Vagina (tissue), 2 donors: ENCODE measurements around the gene KIF3A. TPM values are rescaled to one million over a fixed set of nuclear protein-coding genes. Genes with fewer than 3 reads are reported as not detected.

Experiments used
- DNase-seq, 2 donors: peaks; one replicate each; pipeline ENCODE4 v3.0.0-alpha.2; 2017; ENCODE audit errors: extremely low spot score in 2 of 2
- H3K27ac ChIP-seq: fragments of 200-600 bp; sonication (generic); one replicate; pipeline ENCODE4 v1.5.1; 2019
- H3K27me3 ChIP-seq: fragments of 200-600 bp; sonication (generic); one replicate; pipeline ENCODE4 v1.5.1; 2019
- H3K36me3 ChIP-seq, 2 donors: fragments of 200-600 bp; sonication (generic); one replicate each; pipeline ENCODE4 v1.5.1; 2017 to 2019
- H3K4me1 ChIP-seq: fragments of 200-600 bp; sonication (generic); one replicate; pipeline ENCODE4 v1.5.1; 2019
- H3K4me3 ChIP-seq, 2 donors: fragments of 200-600 bp; sonication (generic); 1 replicate in 1 of 2; 2 replicates in 1 of 2; pipeline ENCODE4 v1.5.1; 2016 to 2019
- H3K9me3 ChIP-seq: fragments of 200-600 bp; sonication (generic); one replicate; pipeline ENCODE4 v1.5.1; 2019
- POLR2A ChIP-seq, 2 donors: fragments of 450-650 bp; IDR thresholded peaks; one replicate each; pipeline ENCODE4 v1.6.1; 2017; ENCODE audit warnings: antibody characterized with exemption in 2 of 2, mild to moderate bottlenecking in 2 of 2, moderate library complexity in 2 of 2
- POLR2AphosphoS5 ChIP-seq, 2 donors: sonication (generic); formaldehyde crosslinking; IDR thresholded peaks; one replicate each; pipeline ENCODE4 v1.9.0; 2017; ENCODE audit warnings: antibody characterized with exemption in 2 of 2, mild to moderate bottlenecking in 2 of 2, low read depth in 1 of 2; ENCODE audit not compliant: insufficient read depth in 1 of 2
- intact Hi-C: fragments of 100-400 bp; cut with DNase I; formaldehyde crosslinking; loops from one replicate; pipeline ENCODE4 v1.15.1; 2023
- total RNA-seq: library from RNA; depleted of rRNA; stranded (reverse); fragments of >200 nt; gene quantifications from one replicate; pipeline ENCODE4 v1.2.3, GENCODE V29; 2016
- TF ChIP-seq, protein P1 (sequence below), 3 experiments: fragments of 450-650 bp in 2 of 3; fragments of 200-600 bp in 1 of 3; sonication (generic) in 1 of 3; IDR thresholded peaks; one replicate each; pipeline ENCODE4 v1.5.1; 2017 to 2019; ENCODE audit warnings: antibody characterized with exemption in 3 of 3, mild to moderate bottlenecking in 2 of 3, moderate library complexity in 2 of 3

Gene KIF3A
- total RNA-seq: 20.6 TPM

DNA sequence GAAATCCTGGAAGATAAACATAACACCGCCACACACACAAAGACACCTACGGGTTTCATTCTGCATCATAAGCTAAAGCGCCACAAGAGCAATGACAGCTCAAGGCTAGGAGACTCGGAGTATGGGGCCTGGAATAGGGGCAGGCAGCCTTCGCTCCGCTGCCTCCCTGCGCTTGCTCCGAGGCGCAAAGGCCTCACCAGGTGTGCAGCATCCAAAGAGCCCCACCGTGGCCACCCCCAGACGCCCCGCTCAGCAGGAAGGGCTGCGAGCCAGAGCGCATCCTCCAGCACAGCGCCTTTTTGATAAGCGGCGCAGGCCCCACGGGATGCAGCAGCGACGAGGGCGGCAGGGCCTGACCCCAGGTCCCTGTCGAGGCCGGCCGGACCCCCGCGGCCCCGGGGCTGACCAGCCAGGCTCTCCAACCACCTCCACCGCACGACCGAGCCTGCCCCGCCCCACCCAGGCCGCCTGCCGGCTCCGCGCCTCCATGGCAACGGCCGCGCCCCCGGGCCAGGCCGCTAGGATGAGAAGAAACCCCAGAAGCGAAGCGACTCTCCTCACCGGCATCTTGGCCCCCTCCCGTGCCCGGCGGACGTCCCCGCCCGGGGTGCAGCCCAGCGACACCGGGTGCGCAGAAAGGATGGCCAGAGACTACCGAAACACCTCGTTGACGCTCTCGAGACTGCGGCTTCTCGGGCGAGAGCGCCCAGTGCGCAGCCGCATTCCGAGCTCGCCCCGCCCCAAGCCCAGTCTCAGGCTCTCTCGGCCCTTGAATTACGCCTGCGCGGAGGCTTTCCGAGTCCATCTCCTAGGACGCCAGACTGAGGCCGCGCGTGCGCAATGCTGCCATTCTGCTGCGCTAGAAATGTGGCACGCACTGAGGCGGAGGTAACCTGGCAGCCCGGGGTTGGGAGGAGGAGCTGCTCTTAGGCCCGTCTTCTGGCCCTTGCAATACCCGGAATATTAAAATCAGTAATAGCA is at the start of gene KIF3A:
KIF3A (minus strand) TSS at position 694 of the 981 bp plus-strand sequence; CDS start at position 567, 127 bp downstream.
- intact Hi-C loops: no loop called here
- TF ChIP-seq, protein P1, sequence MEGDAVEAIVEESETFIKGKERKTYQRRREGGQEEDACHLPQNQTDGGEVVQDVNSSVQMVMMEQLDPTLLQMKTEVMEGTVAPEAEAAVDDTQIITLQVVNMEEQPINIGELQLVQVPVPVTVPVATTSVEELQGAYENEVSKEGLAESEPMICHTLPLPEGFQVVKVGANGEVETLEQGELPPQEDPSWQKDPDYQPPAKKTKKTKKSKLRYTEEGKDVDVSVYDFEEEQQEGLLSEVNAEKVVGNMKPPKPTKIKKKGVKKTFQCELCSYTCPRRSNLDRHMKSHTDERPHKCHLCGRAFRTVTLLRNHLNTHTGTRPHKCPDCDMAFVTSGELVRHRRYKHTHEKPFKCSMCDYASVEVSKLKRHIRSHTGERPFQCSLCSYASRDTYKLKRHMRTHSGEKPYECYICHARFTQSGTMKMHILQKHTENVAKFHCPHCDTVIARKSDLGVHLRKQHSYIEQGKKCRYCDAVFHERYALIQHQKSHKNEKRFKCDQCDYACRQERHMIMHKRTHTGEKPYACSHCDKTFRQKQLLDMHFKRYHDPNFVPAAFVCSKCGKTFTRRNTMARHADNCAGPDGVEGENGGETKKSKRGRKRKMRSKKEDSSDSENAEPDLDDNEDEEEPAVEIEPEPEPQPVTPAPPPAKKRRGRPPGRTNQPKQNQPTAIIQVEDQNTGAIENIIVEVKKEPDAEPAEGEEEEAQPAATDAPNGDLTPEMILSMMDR (IDR thresholded peaks at IDR 0.05): no peak
- TF ChIP-seq POLR2AphosphoS5 (IDR thresholded peaks at IDR 0.05; ENCODE audit: insufficient read depth in 1 of 2, low read depth in 1 of 2): peak; percentile 83 to 95
- TF ChIP-seq POLR2A (IDR thresholded peaks at IDR 0.05): peak in 1 of 2 donors; percentile 40
- peak within 1 kb of the TSS; percentile 62 for H3K27ac ChIP-seq
- H3K36me3 ChIP-seq: no peaks in the 10 kb centered on the region
- no peaks in the 10 kb centered on the region for H3K27me3 ChIP-seq
- peak in 1 of 2 donors; percentile 91 for DNase-seq
- peak within 1 kb of the TSS; percentile 75 to 77 for H3K4me3 ChIP-seq
- H3K4me1 ChIP-seq: peaks cover 17% of the 10 kb centered on the region
- no peaks in the 10 kb centered on the region for H3K9me3 ChIP-seq

DNA sequence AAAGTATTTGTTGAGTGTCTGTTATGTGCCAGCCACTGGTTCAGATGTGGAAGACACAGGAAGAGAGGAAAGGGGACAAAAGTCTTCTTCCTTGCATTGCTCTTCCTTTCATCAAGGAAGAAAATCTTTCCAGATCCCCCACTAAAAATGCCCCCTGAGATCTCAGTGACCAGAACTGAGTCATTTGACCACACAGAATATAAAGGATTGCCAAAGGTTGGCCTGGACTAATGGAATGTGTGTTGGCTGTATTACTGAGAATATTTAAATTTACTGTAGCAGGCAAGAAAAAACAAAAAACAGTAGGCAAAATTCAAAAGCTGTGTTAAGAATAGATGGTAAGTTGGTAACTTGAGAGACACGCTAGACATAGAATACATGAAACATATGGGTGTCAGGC is 49.7 kb upstream of the KIF3A start:
- H3K4me1 ChIP-seq: no peaks in the 10 kb centered on the region
- H3K9me3 ChIP-seq: no peaks in the 10 kb centered on the region
- intact Hi-C loops: no loop called here
- no peak overlapping the region for H3K27ac ChIP-seq
- H3K4me3 ChIP-seq: no peak overlapping the region
- no peaks in the 10 kb centered on the region for H3K36me3 ChIP-seq
- TF ChIP-seq POLR2AphosphoS5 (IDR thresholded peaks at IDR 0.05; ENCODE audit: insufficient read depth in 1 of 2, low read depth in 1 of 2) (no peak), POLR2A (IDR thresholded peaks at IDR 0.05) (no peak)
- TF ChIP-seq, protein P1 (IDR thresholded peaks at IDR 0.05): no peak
- H3K27me3 ChIP-seq: no peaks in the 10 kb centered on the region
- DNase-seq: no peak

DNA sequence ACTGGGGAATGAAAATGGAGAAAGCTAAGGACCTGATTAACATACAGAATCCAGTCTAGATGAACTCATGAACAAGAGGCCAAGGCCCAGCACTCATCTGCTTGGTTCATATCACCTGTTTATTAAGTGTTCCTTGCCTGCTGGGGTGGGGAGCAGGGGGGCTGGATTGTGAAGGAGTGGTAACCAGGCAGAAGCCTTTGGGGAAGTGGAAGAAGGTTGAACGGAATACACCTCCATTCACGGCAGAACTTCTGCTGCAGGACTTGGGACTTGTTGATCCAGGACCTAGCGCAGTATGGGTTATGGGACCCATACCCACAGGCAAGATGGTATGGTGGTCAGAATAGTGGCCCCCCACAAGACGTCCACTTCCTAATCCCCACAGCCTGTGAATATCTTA is 48.5 kb upstream of the KIF3A start:
- intact Hi-C loops: no loop called here
- Histone ChIP-seq H3K4me1 (no peaks in the 10 kb centered on the region), H3K36me3 (no peaks in the 10 kb centered on the region), H3K27ac (no peak overlapping the region), H3K9me3 (no peaks in the 10 kb centered on the region), H3K27me3 (no peaks in the 10 kb centered on the region), H3K4me3 (no peak overlapping the region)
- TF ChIP-seq POLR2AphosphoS5 (IDR thresholded peaks at IDR 0.05; ENCODE audit: insufficient read depth in 1 of 2, low read depth in 1 of 2): no peak
- TF ChIP-seq, protein P1 (IDR thresholded peaks at IDR 0.05): no peak
- no peak for TF ChIP-seq POLR2A (IDR thresholded peaks at IDR 0.05)
- no peak for DNase-seq

DNA sequence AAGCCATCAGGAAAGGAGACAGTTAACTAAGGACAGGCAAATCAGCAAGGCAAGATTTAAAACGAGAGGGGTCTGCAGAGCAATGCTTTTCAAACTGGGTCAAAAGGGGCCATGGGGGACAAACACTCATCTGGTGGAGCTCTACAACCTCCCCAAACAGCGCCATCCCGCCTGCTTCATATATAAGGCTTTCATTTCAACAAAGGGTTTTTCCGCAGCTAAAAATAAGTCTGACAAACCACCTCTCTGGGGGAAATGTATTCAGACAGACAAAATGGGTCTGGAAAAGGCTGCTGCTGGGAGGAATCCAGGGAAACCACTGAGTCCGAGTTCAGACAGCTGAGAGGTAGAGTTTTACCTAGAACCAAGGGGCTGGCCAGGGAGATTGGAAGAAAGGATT is 48.0 kb upstream of the KIF3A start:
- H3K27ac ChIP-seq: no peak overlapping the region
- TF ChIP-seq, protein P1 (IDR thresholded peaks at IDR 0.05): no peak
- TF ChIP-seq POLR2AphosphoS5 (IDR thresholded peaks at IDR 0.05; ENCODE audit: insufficient read depth in 1 of 2, low read depth in 1 of 2) (no peak), POLR2A (IDR thresholded peaks at IDR 0.05) (no peak)
- no peak overlapping the region for H3K4me3 ChIP-seq
- no peaks in the 10 kb centered on the region for H3K9me3 ChIP-seq
- no peaks in the 10 kb centered on the region for H3K27me3 ChIP-seq
- no peak for DNase-seq
- no peaks in the 10 kb centered on the region for H3K36me3 ChIP-seq
- intact Hi-C loops: no loop called here
- no peaks in the 10 kb centered on the region for H3K4me1 ChIP-seq

DNA sequence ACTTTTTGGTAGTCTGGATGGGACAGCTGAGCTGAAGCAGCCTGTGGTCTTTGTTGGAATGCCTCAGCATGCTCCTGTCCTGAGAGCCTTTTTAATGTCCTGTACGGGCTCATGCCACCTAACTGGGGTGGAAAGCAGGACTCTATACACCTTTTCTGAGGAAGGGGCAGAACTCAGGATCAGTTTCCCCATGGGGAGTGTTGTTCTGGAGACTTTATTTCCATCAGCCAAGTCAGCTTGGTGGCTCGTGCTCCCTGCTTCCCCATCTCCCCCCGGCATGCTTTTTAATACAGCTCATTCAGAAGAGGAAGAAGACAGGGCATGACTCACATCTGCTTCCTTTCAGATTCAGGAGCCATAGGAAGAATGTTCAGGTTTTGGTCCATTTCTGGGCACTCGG is 44.8 kb upstream of the KIF3A start:
- intact Hi-C loops: no loop called here
- peaks cover 9% of the 10 kb centered on the region for H3K4me1 ChIP-seq
- DNase-seq: no peak

More for the DNA sequence above, 44.8 kb upstream of the KIF3A start:
- no peak overlapping the region for H3K27ac ChIP-seq
- no peaks in the 10 kb centered on the region for H3K36me3 ChIP-seq
- no peak overlapping the region for H3K4me3 ChIP-seq
- TF ChIP-seq, protein P1 (IDR thresholded peaks at IDR 0.05): no peak
- no peak for TF ChIP-seq POLR2AphosphoS5 (IDR thresholded peaks at IDR 0.05; ENCODE audit: insufficient read depth in 1 of 2, low read depth in 1 of 2)
- no peak for TF ChIP-seq POLR2A (IDR thresholded peaks at IDR 0.05)
- H3K9me3 ChIP-seq: no peaks in the 10 kb centered on the region
- H3K27me3 ChIP-seq: no peaks in the 10 kb centered on the region
